ENCODE results near the gene DLEU7.

DLEU7 gene

GRCh38 chr13:50843257-50844083, at the start of gene DLEU7:
Gene DLEU7 (minus strand): TSS chr13:50843692. CDS start chr13:50843646, 46 bp downstream.
- DNase-seq = no peak

GRCh38 chr13:50892210-50892944, 48.9 kb upstream of the DLEU7 start:
- no peak for DNase-seq

GRCh38 chr13:50891206-50891605, 47.7 kb upstream of the DLEU7 start:
- no peak for DNase-seq

GRCh38 chr13:50889317-50889716, 45.8 kb upstream of the DLEU7 start:
- DNase-seq = no peak

GRCh38 chr13:50888362-50888761, 44.9 kb upstream of the DLEU7 start:
- DNase-seq = no peak

- no peak for DNase-seq
Measured at GRCh38 chr13:50887151-50887550, 43.7 kb upstream of the DLEU7 start.

- DNase-seq = no peak
Measured at GRCh38 chr13:50884265-50884664, 40.8 kb upstream of the DLEU7 start.

- no peak for DNase-seq
Measured at GRCh38 chr13:50883728-50884127, 40.2 kb upstream of the DLEU7 start.

- no peak for DNase-seq
Measured at GRCh38 chr13:50882816-50883435, 39.4 kb upstream of the DLEU7 start.

GRCh38 chr13:50873991-50874390, 30.5 kb upstream of the DLEU7 start:
- DNase-seq = no peak

GRCh38 chr13:50873467-50873866, 30.0 kb upstream of the DLEU7 start:
- DNase-seq = no peak

- DNase-seq = no peak
Measured at GRCh38 chr13:50871405-50871804, 27.9 kb upstream of the DLEU7 start.

- DNase-seq = no peak
Measured at GRCh38 chr13:50867637-50867945, 24.1 kb upstream of the DLEU7 start.

GRCh38 chr13:50866817-50867636, 23.5 kb upstream of the DLEU7 start:
- DNase-seq = no peak

- no peak for DNase-seq
Measured at GRCh38 chr13:50864492-50864891, 21.0 kb upstream of the DLEU7 start.

- DNase-seq = no peak
Measured at GRCh38 chr13:50855681-50856080, 12.2 kb upstream of the DLEU7 start.

GRCh38 chr13:50850445-50850844, 7.0 kb upstream of the DLEU7 start:
- DNase-seq = no peak

GRCh38 chr13:50847501-50847900, 4.0 kb upstream of the DLEU7 start:
- no peak for DNase-seq

GRCh38 chr13:50846861-50847475, 3.5 kb upstream of the DLEU7 start:
- no peak for DNase-seq

GRCh38 chr13:50845211-50845610, 1.7 kb upstream of the DLEU7 start:
- DNase-seq = no peak

- DNase-seq = no peak
Measured at GRCh38 chr13:50844084-50844875, 788 bp upstream of the DLEU7 start.

- DNase-seq = no peak
Measured at GRCh38 chr13:50842990-50843256, 569 bp downstream of the DLEU7 start.

Data from SW 1271 (cell line).